HK-2 (cell line): ENCODE data around the gene ZNF629.
"Not testable (repeated sequence)": the region's sequence is repeated elsewhere in the genome, so short reads cannot be mapped to it uniquely, and the experiment has no call there.

ENCODE experiments used
- DNase-seq: peaks from one replicate; pipeline ENCODE4 v3.0.0-alpha.2; 2018; ENCODE audit not compliant: unreplicated experiment

The ZNF629 gene

DNA sequence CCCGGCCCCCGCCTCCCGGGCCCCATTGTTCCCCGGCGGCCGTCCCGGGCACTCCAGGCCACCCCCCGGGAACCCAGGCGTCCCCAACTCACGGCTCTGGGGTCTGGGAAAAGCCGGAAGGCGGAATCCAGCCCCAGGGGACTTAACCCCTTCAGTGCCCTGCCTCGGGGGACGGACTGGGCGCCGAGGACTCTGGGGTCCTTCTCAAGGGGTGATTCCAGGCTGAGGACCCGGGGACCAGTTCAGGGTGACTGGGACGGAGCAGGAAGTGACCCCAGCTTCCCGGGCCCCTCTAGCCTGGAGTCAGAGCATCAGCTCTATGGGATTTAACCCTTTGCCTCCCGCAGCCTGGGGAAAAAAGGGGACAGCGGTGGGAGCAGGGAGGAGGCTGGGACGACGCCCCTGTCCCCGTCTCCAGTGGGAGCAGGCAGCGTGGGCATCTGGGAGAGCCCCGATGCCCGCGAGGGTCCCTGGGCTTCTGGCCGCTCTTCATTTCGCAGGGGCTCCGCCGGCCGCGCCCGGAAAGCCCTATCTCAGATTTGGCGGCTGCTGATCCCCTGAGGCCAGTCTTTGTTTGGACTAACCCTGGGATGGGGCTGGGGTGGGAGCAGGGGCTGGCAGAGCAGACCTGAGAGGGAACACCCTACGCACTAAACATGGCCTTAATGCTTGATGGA lies at the start of gene ZNF629:
Gene ZNF629 (minus strand): TSS at position 270 of the 677 bp plus-strand sequence. CDS start 2,723 bp downstream, outside the sequence.
- peak; percentile 53 for DNase-seq

DNA sequence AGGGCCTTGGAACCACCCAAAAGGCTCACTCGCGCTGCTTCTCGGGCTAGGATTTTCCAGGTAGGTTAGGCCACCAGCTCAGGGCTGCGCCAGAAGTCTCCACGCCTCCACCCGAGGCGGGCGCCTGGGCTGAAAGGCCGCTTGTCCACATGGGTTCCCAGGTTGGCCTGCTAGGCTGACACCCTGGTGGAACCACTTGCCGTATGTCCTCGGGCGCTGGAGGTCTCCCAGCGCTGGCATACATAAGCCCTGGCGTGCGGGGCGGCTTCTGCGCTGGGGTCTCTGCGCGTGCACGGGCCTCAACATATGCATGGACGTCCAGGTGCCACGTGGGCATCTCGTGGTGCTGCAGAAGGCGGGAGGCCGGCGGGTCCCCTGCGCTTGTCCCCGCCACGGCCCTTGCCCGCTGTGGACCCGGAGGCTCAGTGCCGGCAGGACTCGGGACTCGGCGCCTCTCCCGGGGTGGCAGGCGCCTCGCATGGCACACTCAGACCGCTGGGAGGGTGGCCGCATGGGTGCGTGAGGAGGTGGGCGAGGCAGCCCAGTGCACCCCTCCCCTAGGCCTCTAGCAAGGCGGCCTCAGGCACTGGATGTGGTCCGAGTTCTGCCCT lies 47.2 kb upstream of the ZNF629 start:
- DNase-seq, result no peak

DNA sequence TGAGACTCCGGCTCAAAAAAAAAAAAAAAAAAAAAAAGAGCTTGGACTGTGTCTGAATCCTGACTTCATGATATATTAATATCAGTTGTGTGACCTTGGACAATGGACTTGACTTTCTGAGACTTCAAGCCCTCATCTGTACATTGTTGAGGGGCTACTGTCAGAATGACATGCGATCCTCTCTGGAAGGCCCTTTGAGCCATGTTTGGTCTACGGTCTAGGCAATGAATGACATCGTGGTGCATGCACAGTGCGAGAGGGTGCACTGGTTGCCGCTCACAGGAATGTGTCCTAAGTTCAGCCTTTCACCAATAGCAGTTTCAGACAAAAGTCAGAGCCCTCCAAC lies 43.0 kb upstream of the ZNF629 start:
- no peak for DNase-seq

DNA sequence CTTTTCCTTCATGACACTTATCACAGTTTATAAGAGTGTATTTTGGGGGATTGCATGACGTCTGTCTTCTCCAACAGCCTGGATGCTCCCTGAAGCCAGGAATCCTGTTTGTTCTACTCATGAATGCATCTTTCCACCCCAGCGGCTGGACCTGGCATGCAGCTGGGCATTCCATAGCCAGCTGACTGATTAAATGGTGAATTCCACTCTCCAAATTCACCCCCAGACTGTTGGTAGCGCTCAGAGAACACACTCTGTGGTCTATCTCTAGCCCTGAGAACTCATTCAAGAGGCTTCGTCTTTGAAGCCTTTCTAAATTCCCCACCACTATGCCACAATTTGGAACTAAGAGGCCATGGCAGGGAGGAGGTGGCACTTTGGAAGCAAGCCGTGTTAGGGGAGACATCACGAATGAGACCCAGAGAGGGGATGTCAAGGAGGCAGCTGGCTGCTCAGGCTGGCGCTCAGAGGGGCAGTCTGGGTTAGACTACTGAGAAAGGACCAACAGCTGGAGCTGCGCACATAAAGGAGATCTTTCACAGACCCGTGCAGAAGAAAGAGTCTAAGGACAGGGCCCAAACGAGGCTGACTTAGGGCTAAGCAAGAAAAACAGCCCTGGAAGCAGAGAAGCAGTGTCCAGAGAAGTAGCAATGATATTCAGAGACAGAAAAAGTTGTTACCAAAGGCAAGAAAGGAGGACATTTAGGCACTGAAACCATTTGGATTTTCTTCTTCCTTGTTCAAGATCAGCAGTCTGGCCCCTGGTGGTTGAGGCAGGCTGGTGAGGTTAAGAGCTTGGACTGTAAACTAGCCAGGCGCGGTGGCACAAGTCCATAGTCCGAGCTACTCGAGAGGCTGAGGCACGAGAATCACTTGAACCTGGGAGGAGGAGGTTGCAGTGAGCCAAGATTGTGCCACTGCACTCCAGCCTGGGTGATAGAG lies 42.4 kb upstream of the ZNF629 start:
- no peak for DNase-seq

DNA sequence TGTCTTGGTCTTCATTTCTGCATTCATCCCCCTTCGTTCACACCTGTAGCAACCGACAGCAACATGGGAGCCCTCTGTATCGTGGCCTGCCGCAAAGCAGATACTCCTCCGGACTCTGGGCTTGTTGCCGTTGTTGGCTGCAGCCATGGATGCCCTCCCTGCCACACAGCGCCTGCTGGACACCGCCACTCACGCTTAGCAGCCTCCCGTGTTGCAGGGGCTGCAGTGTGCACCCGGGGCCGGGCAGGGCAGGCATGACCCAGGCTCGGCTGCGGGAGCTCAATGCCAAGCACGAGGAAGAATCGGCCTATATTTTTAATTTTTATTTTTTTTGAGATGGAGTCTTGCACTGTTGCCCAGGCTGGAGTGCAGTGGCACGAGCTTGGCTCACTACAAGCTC lies 34.9 kb upstream of the ZNF629 start:
- no peak for DNase-seq

DNA sequence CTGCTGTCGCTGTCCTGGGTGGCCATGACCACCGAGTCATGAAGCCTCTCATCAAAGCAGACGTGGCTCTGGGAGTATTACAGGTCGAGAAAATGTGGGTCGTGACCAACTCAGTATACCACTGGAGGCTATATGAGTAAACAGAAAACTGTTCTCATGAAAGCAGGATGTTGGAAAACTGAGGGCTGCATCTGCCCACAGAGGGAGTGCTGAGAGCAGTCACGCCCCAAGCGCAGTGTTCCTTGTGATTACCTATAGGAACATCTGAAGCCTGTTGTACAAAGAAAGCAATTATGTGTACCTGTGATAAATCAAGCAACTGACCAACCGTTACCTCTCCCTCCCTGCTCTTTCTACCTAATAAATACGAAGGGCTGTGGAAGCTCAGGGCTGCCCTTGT lies 34.4 kb upstream of the ZNF629 start:
- not testable (repeated sequence) for DNase-seq

DNA sequence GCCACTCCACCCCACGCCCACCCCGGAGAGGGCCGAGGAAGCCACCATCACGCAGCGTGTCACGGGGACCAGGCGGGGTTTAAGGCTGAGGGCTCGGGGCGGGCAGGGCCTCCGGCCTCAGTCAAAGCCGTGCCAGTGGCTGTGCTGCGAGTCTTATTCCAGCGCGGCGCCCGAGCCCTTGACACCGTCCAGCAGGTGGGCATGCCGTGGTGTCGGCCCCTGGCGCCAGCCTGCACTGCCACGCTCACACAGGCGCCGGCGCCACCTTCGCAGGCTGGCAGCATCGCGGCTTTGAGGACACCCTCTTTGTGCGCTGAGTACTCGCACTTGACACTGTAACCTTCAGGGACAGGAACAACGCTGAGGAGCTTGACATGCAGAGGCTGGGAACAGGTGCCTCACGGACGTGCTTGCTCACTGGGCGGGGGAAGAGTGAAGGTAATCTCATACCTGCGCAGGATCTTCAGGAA lies 34.0 kb upstream of the ZNF629 start:
- no peak for DNase-seq

DNA sequence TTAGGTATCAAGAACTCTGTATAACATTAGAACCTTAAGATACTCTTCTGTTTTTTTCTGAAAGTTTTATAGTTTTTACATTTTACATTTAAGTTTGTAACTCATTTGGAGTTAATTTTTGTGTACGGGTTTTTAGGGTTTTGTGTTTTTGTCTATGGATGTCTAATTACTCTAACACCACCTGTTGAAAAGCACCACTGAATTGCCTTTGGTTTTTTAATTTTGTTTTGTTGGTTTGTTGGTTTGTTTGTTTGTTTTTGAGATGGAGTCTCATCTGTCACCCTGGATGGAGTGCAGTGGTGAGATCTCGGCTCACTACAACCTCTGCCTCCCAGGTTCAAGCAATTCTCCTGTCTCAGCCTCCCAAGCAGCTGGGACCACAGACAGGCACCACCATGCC lies 29.8 kb upstream of the ZNF629 start:
- DNase-seq, result no peak

DNA sequence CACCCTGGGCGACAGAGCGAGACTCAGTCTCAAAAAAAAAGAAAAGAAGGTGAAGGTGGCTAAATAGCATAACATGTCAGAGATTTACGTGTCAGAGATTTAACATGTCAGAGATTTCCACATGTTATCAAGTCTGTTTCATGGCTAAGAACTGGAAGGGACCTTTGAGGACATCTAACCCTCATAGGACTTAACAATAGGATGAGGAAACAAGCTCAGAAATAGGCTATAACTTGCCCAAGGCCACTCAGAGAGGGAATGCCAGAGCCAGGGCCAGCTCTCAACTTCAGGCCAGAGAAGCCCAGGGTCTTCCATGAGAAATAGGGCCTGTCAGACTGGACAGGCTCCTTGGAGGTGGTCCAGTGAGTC lies 26.8 kb upstream of the ZNF629 start:
- DNase-seq, result no peak

DNA sequence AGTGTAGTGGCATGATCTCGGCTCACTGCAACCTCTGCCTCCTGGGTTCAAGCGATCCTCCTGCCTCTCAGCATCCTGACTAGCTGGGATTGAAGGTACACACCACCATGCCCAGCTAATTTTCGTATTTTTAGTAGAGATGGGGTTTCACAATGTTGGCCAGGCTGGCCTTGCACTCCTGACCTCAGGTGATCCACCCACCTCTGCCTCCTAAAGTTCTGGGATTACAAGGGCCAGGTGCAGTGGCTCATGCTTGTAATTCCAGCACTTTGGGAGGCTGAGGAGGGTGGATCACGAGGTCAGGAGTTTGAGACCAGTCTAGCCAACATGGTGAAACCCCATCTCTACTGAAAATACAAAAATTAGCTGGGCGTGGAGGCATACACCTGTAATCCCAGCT lies 22.7 kb upstream of the ZNF629 start:
- DNase-seq, result not testable (repeated sequence)

DNA sequence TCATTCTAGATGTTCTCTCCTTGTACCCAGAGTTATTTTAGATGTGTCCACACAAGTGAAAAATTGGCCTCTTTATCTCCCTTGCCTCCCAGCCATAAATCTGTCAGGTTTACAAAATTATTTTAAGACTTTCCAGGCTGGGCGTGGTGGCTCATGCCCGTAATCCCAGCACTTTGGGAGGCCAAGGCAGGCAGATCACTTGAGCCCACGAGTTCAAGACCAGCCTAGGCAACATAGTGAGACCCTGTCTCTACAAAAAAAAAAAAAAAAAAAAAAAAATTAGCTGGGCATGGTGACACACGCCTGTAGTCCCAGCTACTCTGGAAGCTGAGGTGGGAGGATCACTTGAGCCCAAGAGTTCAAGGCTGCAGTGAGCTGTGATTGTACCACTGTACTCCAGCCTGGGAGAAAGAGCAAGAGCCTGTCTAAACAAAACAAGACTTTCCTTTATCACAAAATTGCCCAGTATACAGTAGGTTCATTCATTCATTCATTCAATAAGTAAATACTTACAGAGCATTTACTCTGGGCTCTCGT lies 22.0 kb upstream of the ZNF629 start:
- DNase-seq, result not testable (repeated sequence)

DNA sequence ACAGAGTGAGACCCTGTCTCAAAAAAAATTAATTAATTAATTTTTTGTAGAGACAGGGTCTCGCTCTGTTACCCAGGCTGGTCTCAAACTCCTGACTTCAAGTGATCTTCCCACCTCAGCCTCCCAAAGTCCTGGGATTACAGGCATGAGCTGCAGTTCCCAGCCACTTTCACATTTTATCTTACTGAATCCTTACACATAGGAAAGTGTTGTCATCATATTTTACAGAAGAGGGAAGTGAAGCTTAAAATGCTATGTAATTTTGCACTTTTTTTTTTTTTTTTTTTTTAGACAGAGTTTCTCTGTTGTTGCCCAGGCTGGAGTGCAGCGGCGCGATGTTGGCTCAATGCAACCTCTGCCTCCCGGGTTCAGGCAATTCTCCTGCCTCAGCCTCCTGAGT lies 21.1 kb upstream of the ZNF629 start:
- DNase-seq, result no peak

DNA sequence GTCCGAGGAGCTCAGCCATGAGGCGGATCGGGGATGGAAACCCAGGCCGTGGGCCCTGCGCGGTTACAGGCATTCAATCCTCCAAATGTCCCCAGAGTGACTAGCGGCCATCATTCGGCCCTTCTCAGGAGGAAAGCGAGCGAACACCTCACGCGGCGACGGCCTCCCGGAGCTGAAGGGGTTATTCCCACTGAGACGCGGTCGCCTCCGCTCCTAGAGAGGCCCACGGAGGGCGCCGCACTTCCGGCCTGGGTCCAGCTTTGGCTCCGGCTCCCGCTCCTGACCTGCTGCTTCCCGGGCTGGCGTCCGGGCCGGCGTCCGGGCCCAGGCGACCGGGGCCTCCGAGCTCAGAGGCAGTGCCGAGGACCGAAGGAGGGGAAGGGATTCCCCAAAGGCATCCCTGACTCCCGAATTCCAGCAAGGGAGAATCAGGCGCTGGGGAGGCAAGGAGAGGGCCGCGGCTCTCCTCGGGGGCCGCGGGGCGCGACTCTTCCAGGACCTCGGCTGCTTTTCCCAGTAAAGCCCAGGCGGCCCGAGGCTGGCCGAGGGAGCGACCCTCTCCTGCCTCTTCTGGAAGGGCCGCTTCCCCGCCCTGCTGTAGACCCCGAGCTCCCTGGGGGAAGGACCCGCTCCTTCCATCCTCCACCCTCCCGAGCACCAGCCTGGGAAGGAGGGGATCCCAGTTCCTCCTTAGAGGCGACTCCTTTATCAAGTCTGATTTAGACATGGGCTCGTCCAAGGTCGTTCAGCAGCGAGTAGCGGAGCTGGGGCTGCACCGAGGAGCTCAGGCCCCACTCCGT lies 18.6 kb upstream of the ZNF629 start:
- DNase-seq, result peak; percentile 75

DNA sequence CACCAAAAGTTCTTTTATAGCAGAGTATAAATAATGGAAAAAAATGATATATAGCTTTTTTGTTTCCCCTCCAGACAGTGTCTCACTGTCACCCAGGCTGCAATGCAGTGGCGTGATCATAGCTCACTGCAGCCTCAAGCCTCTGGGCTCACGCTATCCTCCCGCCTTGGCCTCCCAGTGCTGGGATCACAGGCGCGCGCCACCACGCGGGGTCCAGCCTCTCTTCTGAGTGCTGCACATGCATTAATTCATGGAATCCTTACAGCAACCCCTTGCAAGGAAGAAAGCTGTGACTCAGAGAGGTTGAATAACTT lies 18.0 kb upstream of the ZNF629 start:
- DNase-seq, result no peak

DNA sequence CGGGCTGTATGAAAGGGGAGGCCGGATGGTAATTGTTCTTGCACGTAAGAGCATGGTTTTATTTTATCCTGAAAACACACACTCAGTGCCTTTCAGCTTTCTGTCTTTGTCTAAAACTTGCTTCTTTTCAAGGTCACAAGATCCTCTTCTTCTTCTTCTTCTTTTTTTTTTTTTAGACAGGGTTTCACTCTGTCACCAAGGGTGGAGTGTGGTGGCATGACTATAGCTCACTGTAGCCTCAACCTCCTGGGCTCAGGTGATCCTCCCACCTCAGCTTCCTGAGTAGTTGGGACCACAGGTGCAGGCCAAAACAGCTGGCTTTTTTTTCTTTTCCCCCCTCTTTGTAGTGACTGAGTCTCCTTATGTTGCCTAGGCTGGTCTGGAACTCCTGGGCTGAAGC lies 15.9 kb upstream of the ZNF629 start:
- DNase-seq, result no peak

DNA sequence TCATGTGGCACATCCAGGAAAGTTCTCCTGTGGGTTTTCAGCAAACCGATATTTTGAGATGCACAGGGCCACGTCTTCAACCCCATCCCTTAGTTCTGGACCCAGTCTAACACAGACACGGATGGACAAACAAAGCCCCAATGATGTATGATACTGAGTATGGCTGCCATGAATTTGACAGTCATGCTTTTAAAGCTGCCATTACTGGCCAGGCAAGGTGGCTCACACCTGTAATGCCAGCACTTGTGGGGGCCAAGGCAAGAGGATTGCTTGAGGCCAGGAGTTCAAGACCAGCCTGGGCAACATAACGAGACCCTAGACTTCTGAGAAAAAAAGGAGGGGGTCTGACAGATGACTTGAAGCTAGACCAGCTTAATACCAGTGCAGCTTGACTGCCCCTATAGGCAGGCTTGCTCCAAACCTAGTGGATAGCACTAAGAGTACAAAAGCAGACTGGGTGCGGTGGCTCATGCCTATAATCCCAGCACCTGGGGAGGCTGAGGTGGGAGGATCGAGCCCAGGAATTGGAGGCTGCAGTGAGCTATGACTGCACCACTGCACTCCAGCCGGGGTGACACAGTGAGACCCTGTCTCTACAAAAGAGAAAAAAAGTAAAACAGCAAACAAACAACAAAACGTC lies 10.8 kb upstream of the ZNF629 start:
- DNase-seq, result no peak

DNA sequence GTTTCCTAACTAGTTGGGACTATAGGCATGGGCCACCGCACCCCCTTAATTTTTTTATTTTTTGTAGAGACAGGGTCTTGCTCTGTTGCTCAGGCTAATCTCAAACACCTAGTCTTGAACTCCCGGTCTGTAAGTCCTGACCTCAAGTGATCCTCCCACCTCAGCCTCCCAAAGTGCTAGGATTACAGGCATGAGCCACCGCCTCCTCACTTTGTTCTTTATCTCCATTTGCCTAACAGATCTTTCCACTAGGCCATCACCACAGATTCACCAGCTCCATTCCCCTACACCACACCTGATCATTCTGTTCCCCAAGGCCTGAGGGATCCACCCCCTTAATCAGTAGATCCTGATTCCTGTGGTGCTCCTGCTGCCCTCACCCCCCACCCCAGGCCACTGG lies 7.6 kb upstream of the ZNF629 start:
- DNase-seq, result no peak

DNA sequence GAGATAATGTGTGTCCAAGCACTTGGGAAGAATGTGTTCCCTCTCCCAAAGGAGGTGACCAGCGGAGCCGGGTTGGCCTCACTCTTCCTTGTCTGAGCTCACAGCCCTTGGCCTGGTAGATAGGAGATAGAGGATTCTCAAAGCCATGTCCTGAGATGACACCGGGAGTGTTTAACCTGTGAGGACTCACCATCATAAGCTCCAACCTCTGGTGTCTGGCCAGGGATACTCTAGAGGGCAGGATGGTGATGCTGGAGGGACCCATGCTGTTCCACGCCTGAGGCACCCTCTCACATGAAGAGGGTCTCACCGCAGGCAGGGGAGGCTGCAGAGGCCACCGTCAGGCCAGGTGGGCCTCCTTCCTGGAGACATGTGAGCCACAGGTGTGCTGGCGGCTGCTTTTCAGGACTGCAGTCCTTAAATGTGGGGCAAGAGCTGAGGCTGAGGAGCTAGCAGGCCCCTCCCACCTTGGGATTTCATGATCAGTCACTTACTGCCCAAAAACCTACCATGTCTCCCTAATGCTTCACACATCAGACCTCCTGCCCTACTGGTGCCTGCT lies 6.6 kb upstream of the ZNF629 start:
- DNase-seq, result no peak

DNA sequence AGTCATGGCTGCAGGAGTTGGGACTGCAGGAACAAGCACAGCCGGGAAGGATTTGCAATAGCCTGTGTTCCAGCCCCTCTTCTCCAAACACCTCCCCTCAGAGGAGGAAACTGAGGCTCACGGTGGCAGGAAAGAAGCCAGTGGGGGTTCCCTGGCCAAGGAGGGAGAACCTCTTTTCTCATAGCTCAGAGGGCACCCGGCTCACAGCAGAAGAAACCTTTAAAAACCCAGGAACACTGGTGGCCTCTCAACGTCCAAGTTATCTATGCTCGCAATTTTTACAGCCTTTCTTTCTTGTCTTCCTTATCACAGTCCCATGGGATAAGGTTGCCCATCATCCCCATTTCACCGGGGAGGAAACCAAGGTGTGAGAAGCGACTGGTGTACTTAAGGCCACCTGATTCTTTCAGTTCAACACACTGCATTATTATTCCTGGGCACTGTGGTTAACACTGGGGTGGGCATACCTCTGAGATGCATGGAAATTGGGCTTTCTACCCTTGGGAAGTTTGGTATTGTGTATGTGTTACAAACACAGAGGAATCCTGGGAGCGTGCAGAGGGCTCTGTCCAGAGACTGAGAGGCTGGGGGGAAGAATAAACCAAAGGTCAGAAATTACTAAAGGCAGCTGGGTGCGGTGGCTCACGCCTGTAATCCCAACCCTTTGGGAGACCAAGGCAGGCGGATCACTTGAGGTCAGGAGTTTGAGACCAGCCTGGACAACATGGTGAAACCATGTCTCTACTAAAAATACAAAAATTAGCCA lies 791 bp upstream of the ZNF629 start:
- no peak for DNase-seq
